ENCODE measurements around the gene GEN1. TPM values are rescaled to one million over a fixed set of nuclear protein-coding genes. Genes with fewer than 3 reads are reported as not detected.
"Not testable (repeated sequence)": the region's sequence is repeated elsewhere in the genome, so short reads cannot be mapped to it uniquely, and the experiment has no call there.

Gene GEN1
- polyA plus RNA-seq, 3 donors = 0.34 to 1.0 (median 0.89) TPM

DNA sequence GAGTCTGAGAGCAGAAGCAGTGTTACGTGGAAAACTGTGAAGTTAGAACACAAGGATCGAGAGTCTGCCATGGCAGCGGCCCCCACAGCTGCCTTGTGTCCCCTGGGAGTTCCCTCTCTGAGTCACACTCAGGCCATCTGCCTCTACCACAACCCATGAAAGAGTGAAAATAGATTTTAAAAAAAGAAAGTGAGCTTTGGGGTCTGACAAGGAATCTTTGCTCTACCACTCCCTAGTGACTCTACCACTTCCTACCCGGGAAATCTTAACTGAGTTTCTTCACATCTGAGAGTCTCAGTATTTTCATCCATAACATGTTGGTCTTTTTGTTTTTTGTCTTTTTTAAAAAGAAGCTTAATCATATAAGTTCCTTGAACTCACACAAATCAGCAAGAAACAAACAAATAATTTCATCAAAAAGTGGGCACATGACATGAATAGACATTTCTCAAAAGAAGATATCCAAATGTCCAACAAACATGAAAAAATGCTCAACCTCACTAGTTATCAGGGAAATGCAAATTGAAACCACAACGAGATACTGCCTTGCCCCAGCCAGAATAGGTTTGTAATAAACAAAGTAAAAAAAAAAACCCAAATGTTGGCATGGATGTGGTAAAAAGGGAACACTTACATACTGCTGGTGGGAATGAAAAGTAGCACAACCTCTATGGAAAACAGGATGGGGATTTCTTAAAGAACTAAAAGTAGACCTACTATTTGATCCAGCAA is 60.0 kb downstream of the GEN1 start:
- 50 to 67% (median 63%) methylated on average over 5 of the region's 5 CpGs for WGBS, 3 donors
- H3K27ac ChIP-seq (ENCODE audit: low read depth, low read length) = no peak overlapping the region

GRCh38 chr2:17814601-17815000 is 60.7 kb downstream of the GEN1 start:
- H3K27ac ChIP-seq (ENCODE audit: low read depth, low read length) = no peak overlapping the region
- WGBS, 3 donors = 71 to 84% (median 74%) methylated on average over 1 of the region's 1 CpG

- WGBS, 3 donors = 71 to 80% (median 76%) methylated on average over 8 of the region's 8 CpGs
- H3K27ac ChIP-seq (ENCODE audit: low read depth, low read length) = no peak overlapping the region
Measured at GRCh38 chr2:17815468-17816184, 61.7 kb downstream of the GEN1 start.

GRCh38 chr2:17816396-17817245 is 62.7 kb downstream of the GEN1 start, which contains the start of gene MSGN1:
Gene MSGN1, plus strand, starts transcription at chr2:17816460. Its CDS starts 59 bp downstream, at chr2:17816519.
- H3K27ac ChIP-seq (ENCODE audit: low read depth, low read length) = no peak within 1 kb of the TSS
- 90 to 94% (median 92%) methylated on average over 26 of the region's 26 CpGs for WGBS, 3 donors

- no peak overlapping the region for H3K27ac ChIP-seq (ENCODE audit: low read depth, low read length)
- 60 to 76% (median 70%) methylated on average over 2 of the region's 2 CpGs for WGBS, 3 donors
Measured at GRCh38 chr2:17818235-17818815, 64.4 kb downstream of the GEN1 start.

DNA sequence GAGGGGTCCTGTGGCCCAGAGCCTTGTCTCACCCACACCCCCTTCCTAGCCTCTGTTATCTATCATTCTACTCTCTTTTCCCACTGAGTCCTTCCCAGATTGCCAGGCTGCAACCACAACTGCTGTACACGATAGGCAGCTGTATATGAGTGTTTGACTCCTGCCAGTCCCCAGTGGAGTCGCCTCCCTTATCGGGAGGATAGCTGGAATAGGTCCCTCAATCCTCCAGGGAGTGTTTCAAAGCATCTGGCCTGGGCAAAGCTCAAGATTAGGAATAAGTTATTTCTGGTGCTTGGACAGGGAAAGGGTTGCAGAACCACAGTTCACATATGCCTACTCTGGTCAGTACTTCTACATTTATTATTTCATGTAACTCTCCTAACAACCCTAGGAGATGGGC is 67.1 kb downstream of the GEN1 start:
- WGBS, 3 donors = 62 to 84% (median 65%) methylated on average over 3 of the region's 3 CpGs
- no peak overlapping the region for H3K27ac ChIP-seq (ENCODE audit: low read depth, low read length)

- no peak overlapping the region for H3K27ac ChIP-seq (ENCODE audit: low read depth, low read length)
- 38 to 57% (median 39%) methylated on average over 7 of the region's 7 CpGs for WGBS, 3 donors
Measured at GRCh38 chr2:17821535-17822444, 67.9 kb downstream of the GEN1 start.

GRCh38 chr2:17822445-17823117 is 68.6 kb downstream of the GEN1 start:
- WGBS, 3 donors = 27 to 60% (median 59%) methylated on average over 4 of the region's 4 CpGs
- no peak overlapping the region for H3K27ac ChIP-seq (ENCODE audit: low read depth, low read length)

GRCh38 chr2:17823646-17824045 is 69.7 kb downstream of the GEN1 start:
- H3K27ac ChIP-seq (ENCODE audit: low read depth, low read length) = not testable (repeated sequence)
- WGBS, 3 donors = 63 to 92% (median 70%) methylated on average over 4 of the region's 4 CpGs

- no peak overlapping the region for H3K27ac ChIP-seq (ENCODE audit: low read depth, low read length)
- 39 to 95% (median 95%) methylated on average over 5 of the region's 5 CpGs for WGBS, 3 donors
Measured at GRCh38 chr2:17827316-17827715, 73.4 kb downstream of the GEN1 start.

DNA sequence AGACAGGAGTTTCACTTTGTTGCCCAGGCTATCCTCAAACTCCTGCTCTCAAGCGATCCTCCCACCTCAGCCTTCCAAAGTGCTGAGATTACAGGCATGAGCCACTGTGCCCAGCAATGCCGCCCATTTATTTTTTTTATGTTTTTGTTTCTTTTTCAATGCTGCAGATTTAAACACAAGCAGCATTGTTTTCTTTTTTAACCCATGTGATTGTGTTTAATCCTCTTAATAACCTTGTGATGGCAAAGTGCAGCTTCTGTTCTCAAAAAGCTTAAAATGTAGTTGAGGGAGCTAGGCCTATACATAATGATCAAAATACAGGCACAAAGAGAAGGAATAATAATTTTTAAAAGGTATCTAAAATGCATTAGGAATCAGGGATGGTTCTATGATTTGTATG is 73.8 kb downstream of the GEN1 start:
- no peak overlapping the region for H3K27ac ChIP-seq (ENCODE audit: low read depth, low read length)
- 73 to 97% (median 97%) methylated on average over 2 of the region's 2 CpGs for WGBS, 3 donors

DNA sequence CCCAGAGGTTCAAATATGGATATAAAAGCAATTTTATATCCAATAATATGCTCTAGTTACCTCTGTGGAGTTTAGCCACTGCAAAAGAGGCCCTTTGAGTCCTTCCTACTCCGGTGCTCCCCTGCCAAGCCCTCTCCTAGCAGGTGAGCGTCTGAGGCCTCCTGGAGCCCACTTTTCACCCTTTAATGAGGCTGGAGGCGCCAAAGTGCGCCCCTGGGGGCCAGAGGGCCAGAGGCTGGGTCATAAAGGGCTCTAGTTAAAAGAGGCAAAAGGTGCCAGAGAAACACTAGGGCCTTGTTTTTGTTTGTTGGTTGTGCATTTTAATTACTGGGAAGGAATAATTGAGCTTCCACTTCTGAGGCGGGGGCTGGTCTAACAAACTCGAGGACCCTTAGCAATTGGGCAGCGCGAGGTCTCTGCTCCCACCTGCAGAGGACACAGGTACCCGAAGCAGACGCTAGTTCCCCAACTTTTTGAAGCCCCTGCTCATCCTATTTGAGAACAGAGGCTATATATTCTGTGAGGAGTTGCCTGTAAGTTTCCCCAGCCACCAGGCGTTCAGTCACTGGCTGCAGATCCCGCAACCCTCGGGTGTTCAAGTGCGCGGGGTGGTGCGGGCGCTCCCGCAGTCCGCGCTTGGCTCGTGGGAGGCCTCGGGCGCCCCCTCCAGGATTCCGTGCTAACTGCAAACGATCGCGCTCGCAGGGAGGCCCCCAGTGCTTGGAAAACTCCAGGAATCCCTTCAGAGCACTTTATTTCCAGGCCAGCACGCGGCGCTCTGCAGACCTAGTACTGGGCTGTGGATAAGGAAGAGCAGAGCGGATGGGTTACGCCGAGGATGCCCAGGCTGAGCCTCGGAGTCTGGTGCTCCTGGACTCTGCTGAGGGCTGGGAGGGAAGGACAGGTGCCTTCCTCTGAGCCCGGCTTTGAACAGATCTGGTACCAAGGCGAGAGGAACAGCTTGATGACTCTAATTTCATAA is 76.4 kb downstream of the GEN1 start:
- WGBS, 3 donors = 14% methylated on average over 37 of the region's 37 CpGs
- H3K27ac ChIP-seq (ENCODE audit: low read depth, low read length) = no peak overlapping the region

DNA sequence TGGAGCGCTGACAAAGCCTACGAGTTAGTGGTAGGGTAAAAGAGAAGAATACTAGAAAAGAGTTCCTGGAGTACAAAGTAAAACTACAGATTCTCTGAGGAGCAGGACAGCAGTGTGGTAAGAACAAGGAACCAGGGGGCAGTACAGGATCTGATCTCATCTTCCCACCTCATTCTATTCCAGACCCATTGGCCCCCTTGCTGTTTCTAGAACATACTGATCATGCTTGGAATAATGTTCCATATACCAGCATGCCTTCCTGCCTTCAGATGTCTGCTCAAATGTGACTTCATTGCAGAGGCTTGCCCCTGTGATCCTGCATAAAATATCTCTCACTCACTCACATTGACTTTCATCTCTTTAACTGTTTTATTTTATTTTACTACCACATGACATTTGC is 81.6 kb downstream of the GEN1 start:
- no peak overlapping the region for H3K27ac ChIP-seq (ENCODE audit: low read depth, low read length)
- WGBS, 3 donors = 35 to 83% (median 67%) methylated on average over 2 of the region's 2 CpGs
